ENCODE measurements around the gene MBD5.

Gene MBD5

GRCh38 chr2:148490840-148491439 lies 470.0 kb downstream of the MBD5 start:
- DNase-seq = no peak

- no peak for DNase-seq
These were observed 473.1 kb downstream of the MBD5 start for GRCh38 chr2:148493822-148494563.

GRCh38 chr2:148495586-148495985 lies 474.7 kb downstream of the MBD5 start:
- DNase-seq = no peak

GRCh38 chr2:148501545-148501944 lies 480.7 kb downstream of the MBD5 start:
- DNase-seq = no peak

GRCh38 chr2:148503516-148503915 lies 482.6 kb downstream of the MBD5 start:
- no peak for DNase-seq

GRCh38 chr2:148507970-148508369 lies 487.1 kb downstream of the MBD5 start:
- DNase-seq = no peak

GRCh38 chr2:148508878-148509287 lies 488.0 kb downstream of the MBD5 start:
- no peak for DNase-seq

GRCh38 chr2:148509288-148509902 lies 488.5 kb downstream of the MBD5 start:
- peak; percentile 78 for DNase-seq

GRCh38 chr2:148511883-148512282 lies 491.0 kb downstream of the MBD5 start:
- DNase-seq = no peak

- no peak for DNase-seq
These were observed 491.6 kb downstream of the MBD5 start for GRCh38 chr2:148512501-148512900.

- DNase-seq = no peak
These were observed 492.5 kb downstream of the MBD5 start for GRCh38 chr2:148513427-148513826.

- DNase-seq = no peak
These were observed 494.2 kb downstream of the MBD5 start for GRCh38 chr2:148515120-148515519.

GRCh38 chr2:148515976-148516375 lies 495.1 kb downstream of the MBD5 start:
- DNase-seq = no peak

- DNase-seq = no peak
These were observed 496.4 kb downstream of the MBD5 start for GRCh38 chr2:148517296-148517695.

GRCh38 chr2:148517822-148518221 lies 496.9 kb downstream of the MBD5 start:
- DNase-seq = no peak

- no peak for DNase-seq
These were observed 498.1 kb downstream of the MBD5 start for GRCh38 chr2:148519013-148519412.

- DNase-seq = no peak
These were observed 500.3 kb downstream of the MBD5 start for GRCh38 chr2:148521181-148521580.

- no peak for DNase-seq
These were observed 502.4 kb downstream of the MBD5 start for GRCh38 chr2:148523315-148523714.

GRCh38 chr2:148524519-148524919 lies 503.6 kb downstream of the MBD5 start:
- no peak for DNase-seq

GRCh38 chr2:148525130-148525529 lies 504.2 kb downstream of the MBD5 start:
- no peak for DNase-seq

- DNase-seq = no peak
These were observed 505.8 kb downstream of the MBD5 start for GRCh38 chr2:148526509-148527346.

GRCh38 chr2:148527488-148528340 lies 506.8 kb downstream of the MBD5 start:
- no peak for DNase-seq
